Measurements from ENCODE around the gene PLA2G5.

Gene PLA2G5

DNA sequence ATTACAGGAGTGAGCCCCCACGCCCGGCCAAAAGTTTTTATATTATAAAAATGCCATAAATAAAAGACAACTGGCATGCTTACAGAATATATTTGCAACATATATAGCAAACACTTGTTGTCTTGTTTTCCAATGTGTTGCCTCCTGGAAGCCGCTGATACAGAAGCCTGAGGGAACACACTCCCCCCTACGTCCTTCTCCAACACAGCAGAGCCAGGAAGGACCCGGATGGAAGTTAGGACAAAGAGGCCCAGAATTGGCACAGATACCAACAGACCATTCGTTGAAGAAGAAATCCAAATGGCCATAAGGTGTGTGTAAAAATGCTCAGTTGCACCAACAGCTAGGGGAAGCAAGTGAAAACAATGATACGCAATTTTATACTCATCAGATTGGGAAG lies 1.3 kb upstream of the PLA2G5 start:
- DNase-seq (ENCODE audit: low read depth in 2 of 2) = no peak

DNA sequence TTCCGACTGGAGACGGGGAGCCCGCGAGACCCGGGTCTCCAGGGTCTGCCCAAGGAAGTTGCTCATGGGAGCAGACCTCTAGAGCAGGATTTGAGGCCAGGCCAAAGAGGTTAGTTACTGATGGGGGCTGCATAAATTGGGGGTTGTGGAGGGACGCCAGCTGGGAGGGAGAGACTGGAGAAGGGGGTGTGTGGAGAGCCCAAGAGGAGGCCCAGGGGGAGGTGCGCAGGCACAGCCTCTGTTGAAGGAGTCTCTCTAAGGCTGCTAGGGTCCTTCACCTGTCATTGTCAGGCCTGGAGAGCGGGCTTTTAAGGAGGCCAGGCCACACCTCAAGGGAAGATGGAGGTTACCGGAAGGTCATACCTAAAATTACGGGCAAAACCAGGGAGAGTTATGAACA lies 363 bp downstream of the PLA2G5 start:
- no peak for DNase-seq (ENCODE audit: low read depth in 2 of 2)

DNA sequence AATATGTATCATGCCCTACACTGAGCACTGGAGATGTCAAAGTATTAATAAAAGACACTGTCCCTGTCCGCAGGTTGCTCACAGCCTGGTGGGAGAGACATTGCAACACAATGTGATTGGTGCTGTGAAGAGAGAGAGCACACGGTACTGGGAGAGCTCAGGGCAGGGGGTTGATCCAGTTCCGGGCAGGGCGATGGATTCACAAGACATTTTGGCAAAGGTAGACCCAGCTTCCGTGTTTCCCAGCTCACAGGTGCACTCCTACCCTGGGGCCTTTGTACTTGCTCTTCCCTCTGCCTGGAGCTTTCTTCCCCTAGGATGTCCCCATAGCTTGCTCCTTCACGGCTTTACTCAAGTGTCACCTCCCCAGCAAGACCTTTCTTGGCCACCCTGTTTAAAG lies 1.4 kb downstream of the PLA2G5 start:
- no peak for DNase-seq (ENCODE audit: low read depth in 2 of 2)

DNA sequence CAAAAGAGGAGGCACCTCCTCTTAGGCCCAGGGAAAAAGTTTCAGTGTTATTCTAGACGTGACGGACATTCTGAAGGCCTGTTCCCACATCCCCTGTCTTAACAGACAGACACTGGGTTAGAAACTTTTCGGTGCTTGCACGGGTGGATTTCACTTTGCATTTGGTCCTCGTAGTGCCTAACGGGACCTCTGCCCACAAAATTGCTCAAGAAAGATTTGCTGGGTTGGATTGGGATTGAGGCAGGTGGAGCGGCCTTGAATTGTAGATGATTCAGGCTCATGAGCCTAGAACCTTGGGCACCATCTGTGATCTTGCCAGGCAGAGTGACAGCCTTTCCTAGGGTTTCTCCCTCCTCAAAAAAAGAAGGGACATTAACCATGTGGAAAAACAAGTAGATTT lies 2.8 kb downstream of the PLA2G5 start:
- DNase-seq (ENCODE audit: low read depth in 2 of 2) = no peak

DNA sequence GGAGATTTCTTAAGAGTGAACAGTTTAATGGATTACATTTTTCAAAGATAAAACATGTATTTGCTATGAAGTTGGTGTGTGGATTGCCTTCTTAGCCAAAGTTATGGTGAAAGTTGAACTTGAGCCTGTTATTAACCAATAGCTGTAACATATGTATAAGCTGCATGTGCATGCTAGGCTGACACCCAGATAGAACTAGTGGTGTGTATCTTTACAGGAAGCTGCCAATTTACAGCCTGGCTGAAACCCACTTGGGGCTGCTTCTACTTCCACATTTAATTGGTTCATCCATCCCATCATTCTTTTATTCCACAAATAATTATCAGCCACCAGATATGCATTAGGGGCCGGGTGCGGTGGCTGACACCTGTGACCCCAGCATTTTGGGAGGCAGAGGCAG lies 3.3 kb downstream of the PLA2G5 start:
- DNase-seq (ENCODE audit: low read depth in 2 of 2) = no peak

DNA sequence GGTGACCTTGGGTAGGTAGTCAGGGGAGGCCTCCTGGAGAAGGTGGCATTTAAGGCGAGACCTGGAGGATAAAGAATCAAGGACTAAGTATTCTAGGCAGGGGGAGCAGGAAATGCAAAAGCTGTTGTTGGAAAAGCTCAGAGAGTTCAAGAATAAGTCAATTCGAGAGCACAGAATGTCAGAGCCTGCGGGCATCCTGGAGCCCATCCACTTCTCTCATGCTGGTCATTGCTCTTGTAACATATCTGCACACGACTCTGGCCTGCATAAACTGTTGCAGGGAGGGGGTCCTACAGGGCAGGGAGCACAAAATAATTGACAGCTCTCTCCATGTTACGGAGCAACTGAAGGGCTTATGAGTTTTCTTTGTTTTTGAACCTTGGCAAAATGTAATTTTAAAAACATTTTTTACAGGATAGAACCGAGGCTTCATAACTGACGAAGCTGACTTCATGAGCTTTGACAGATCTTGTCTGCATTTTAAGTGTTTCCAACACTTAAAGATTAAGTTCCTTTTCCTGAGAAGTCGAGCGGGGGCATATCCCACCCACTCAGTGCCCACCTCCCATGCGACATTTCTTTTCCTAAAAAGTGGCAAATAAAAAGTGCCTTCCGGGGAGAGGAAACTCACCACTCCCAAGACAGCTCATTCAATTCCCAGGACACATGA lies 4.2 kb downstream of the PLA2G5 start:
- no peak for DNase-seq (ENCODE audit: low read depth in 2 of 2)

DNA sequence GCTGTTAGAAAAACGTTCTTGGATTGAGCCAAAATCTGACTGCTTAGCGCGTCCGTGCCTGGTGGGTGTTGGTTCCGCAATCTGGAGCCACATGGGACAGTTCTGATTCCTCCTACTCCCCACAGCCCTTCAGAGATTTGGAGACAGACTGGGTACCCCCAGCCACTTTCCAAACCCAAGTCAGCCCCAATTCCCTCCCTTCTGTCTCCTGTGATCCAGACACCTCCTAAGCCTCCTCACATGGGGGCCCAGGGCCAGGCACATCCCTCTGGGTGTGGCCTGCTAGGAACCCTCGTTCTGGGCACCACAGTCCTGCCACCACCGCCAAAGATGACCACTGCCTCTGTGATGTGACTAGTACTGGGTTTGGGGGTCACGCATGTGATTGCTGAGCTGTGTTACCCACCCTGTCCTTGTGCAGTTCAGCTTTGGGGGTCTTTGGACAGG lies 4.8 kb downstream of the PLA2G5 start:
- DNase-seq (ENCODE audit: low read depth in 2 of 2) = no peak

DNA sequence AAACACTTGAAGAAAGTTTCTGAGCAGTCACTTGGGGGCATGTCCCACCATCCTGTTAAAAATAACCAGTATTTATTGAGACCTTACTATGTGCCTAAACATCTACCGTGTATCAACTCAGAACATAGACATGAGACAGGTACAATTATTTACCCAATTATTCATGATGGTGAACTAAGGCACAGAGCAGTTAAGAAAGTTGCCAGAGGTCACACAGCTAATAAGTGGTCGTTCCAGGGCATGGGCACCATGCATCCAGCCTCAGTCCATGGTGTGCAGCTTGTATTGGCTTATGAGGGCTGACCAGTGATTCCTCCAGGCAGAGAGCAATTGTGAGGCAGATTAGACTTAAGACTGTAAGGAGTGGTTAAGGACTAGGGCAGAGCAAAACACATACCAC lies 5.4 kb downstream of the PLA2G5 start:
- no peak for DNase-seq (ENCODE audit: low read depth in 2 of 2)

DNA sequence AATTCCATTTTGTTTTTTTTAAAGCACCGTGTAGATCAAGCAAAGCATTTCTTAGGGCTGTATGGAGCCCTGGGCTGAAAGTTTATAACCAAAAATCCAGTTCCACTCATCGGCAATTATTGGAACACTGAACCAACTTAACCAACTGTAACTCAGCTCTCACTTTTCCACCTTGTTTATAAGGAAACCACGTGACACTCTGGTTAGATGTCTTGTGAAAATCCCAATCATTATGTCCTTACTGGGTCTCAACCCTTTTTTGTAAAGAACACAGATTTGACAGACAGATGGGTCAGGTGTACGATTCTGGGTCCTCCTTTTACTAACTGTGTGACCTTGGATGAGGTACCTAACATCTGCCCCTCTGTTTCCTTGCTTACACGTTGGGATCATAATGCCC lies 6.2 kb downstream of the PLA2G5 start:
- no peak for DNase-seq (ENCODE audit: low read depth in 2 of 2)

DNA sequence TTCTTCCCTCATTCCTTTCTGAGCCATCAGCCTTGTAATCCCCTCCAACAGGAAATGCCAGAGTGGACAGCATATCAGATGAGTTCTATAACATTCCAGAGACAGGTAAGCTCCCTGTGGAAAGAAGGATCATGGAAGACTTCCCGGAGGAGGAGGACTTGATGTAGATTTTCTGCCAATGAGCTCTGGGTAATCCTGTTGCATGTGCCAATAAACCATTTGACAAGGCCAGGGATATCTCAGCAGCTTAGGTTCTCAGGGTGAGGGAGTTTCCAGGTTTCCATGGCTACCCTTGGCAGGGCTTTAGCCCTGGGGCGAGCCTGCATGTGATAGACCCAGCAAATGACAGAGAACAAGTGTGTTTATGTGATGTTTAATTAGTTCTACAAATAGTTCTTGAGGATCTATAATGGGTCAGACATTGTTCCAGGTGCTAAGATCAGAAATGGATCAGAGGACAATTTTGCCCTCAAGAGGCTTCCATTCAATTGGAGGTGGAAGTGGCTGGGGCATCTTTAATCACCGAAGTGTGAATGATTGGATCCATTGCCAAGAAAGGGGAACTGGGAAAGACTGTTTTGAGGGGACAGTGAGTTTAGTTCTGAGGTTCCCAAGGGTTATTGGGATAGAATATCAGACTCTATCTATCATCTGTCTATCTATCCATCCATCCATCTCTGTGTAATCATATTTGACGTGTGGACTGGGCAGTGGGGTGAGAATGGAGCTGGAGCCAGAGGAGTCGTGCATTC lies 6.9 kb downstream of the PLA2G5 start:
- DNase-seq (ENCODE audit: low read depth in 2 of 2) = no peak

DNA sequence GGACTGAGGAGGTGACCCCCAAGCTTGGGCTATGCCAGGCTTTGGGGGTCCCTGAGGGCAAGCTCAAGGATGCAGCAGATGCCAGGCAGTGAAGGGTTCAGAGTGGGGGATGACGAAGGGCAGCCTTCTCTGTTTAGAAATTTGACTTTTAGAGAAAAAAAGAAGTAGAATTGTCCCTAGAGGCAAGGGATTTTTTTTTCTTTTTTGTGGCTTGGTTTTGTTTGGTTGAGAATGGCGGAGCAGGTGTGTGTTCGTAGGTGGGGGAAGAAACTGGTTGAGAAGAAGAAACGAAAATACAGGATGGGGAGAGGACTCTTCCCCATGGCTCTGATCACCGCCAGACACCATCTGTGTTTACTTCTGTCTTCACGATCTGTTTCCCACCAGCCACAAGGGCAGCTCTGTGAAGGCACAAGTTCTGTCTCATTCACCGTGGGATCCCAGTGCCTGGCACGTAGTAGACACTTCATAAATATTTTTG lies 8.2 kb downstream of the PLA2G5 start:
- DNase-seq (ENCODE audit: low read depth in 2 of 2) = no peak

DNA sequence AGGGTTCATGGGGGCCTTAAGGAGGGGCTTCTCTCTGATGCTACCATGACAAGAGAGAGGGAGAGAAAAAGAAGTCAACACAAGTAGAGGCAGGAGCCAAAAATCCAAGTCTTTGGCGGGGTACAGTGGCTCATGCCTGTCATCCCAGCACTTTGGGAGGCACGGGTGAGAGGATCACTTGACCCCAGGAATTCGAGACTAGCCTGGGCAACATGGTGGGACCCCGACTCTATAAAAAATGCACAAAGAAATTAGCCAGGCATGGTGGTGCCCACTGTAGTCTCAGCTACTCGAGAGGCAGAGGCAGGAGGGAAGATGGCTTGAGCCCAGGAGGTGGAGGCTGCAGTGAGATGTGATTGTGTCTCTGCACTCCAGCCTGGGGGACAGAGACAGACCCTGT lies 8.7 kb downstream of the PLA2G5 start:
- no peak for DNase-seq (ENCODE audit: low read depth in 2 of 2)

DNA sequence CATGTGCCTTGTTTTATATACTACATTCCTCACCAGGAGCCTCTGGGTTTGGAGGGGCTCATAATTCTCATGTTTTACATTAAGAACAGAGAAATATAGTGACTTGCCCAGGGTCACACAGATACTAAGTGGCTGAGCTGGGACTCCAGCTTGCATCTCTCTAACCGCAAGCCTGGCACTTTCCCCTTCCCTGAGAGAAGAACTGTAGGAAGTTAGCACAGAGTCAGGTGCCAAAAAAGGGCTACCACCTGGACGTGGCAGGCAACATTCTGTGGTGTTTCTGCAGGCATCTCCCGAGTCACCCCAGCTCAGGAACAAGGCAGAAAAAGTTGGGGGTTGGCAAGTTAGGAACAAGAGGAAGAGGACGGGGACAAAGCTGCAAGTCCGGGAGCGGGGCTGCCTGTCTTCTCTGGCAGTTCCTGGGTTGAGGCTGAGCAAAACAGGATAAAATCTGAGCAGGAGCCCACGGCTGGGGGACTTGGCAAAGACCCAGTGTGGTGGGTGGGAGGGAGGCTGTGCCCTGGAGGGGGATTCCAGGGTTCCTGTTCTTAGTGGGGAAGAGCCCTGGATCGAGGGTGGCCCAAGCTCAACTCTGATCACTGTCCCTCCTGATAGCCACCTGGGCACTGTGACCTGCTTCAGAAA lies 9.8 kb downstream of the PLA2G5 start:
- no peak for DNase-seq (ENCODE audit: low read depth in 2 of 2)

DNA sequence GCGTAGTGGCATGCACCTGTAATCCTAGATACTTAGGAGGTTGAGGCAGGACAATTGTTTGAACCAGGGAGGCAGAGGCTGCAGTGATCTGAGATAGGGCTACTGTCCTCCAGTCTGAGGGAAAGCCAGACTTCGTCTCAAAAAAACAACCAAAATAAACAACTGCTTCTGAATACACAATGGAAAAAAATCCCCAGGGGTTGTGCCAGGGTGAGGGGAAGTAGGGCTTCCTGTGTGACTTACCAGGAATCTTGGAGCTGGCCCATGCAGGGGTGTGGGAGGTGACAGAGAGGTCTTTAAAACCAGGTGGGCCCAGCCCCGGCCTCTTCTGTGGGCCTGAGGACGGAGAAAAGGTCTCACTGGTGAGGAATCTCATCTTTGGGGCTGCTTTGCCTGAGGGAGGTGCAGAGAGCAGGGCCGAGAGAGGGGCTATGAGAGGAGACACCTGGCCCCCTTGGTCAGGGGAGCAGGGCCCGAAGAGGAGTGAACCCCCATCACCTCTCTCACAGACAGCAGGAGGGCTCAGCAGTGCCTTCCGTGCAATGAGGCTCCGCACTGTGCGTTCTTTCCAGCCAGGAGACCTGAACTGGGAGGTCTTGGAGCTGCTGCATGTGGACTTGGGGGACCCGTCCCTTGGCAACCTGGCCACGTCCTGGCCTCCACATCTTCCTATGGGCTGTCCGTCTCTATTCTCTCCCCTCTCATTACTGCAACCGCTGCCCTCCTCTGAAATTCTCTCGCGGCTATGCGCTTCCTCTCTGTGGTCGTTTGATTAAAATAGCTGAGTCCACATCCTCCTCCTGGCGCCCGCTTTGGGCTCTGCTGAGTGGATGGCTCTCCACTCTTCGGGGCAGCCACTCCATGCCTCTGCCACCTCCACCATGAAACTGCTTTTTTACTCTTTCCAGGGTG lies 10.7 kb downstream of the PLA2G5 start:
- DNase-seq (ENCODE audit: low read depth in 2 of 2) = no peak

DNA sequence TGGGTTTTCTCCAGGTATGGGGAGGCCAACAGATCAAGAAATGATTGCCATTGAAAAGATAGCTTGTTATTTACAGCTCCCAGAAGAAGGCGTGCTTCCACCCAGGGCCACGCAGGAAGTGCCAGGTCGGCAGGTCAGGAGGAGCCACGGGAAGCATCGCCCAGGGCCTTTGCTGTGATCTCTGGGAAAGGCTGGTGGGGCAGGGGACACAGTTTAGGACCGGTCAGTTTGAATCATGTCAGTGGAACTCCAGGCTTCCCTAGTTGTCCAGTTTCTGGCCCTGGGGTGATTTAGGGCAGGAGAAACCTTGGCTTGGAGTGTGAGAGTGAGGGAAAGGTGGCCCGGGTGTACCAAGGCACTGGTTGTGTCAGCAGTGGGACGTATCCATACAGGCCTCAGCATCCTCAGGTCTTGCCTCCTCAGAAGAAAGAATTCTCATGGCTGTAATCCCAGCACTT lies 11.4 kb downstream of the PLA2G5 start:
- no peak for DNase-seq (ENCODE audit: low read depth in 2 of 2)

DNA sequence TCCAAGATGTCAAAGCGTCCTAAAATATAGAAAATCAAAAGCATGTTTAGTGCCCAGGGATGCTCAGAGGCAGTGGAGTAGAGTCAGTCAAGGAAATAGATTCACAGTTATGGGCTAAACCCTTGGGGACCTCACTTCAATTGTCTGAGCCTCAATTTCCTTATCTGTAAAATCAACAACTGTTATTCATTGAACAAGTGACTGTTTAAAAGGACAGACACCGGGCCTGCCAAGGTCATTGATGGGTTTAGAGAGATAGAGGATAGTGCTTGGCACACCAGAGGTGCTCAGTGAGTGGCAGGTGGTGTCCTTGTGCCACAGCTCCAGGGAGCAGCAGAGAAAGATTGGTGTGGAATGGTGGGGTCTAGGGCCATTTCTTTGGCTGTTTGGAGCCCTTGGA lies 12.8 kb downstream of the PLA2G5 start:
- no peak for DNase-seq (ENCODE audit: low read depth in 2 of 2)

DNA sequence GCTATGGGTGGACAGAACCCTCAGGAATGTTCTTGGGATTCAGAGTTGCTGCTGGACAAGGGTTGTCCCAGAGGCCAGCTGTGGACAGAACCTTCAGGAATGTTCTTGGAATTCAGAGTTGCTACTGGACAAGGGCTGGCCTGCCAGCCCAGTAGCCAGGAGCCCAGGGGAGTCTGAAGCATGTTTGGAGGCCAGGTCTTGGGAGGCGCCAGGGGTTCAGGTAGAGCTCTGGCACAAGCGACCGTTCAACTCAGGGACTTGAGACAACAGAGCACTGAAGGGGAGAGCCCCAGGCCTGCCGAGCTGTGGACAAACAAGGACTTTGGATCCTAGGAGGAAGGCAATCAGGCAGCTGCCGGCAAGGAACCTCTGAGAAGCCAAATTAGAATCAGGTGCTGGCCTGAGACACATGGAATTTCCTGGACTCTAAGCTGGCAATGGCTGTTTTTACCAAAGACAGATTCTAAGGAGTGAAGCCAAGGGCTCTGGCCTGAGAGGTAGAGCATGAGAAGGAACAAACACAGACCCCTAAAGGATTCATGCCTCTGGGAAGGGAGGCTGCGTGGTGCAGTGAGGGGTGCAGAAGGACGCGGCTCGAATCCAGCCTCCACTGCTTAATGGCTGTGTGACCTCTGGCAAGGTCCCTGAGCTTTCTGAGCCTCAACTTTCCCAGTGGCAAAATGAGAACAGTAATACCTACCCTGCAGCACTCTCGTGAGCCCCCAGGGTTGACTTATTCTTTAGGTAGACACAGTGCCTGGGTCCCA lies 13.4 kb downstream of the PLA2G5 start:
- no peak for DNase-seq (ENCODE audit: low read depth in 2 of 2)

DNA sequence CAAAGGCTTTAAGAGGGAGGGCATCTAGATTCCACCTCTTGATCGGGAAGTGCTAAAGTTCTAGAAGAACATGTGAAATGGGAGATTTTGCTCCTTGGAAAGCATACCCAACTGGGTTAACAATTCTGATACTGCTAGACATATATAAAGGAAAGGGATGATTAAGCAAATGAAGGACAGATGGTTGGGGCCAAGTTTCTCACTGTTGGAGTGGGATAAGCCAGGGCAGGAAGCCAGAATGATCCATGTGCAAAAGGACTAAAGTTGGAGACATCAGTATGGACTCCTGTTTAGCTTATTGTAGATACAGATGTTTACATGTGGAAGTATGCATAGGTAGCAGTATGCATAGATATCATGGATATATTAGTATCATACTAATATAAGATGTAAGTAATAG lies 16.8 kb downstream of the PLA2G5 start:
- DNase-seq (ENCODE audit: low read depth in 2 of 2) = no peak

DNA sequence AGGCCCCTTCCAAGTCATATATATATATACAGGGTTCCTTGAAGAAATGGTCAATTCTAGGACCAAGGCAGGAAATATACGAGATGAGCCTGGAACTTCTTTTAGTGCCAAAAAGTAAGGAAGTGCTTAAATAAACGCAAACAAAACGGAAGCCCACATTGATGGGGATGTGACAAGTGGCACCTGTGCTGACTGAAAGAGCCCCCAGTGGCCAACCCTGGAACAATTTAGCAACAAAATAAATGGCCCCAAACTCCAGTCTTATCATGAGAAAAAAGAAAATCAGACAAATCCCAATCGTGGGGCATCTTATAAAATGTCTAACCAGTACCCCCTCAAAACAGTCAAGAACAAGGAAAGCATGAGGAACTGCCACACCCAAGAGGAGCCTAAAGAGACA lies 17.7 kb downstream of the PLA2G5 start:
- DNase-seq (ENCODE audit: low read depth in 2 of 2) = no peak

DNA sequence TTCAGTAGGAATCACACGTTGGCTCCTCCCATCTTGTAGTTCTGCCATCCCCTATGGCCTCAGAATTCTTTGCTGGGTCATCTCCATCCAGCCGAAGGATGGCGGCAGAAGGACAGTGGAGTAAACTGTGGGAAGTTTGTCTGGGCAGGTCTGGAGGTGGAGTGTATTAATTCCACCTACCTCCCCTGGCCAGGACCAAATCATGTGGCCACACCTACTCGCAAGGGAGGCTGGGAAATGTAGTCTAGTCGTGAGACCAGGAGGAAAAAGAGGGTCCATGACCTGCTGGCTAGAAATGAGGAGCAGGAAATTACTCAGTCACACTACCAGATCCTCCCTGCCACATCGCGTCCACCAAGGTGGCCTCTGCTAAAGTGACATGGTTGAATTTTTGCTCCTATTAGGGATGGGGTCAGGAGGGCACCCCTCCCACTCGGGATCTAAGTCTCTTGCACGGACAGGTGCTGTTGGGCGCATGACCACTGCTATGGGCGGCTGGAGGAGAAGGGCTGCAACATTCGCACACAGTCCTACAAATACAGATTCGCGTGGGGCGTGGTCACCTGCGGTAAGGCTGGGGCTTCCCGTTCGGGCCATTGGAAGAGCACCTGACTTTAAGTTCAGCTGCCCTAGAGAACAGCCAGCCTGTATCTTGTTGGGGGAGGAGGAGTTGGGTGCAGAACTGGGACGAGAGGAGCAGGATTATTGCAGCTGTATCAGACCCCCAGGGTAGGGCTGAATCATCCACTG lies 19.5 kb downstream of the PLA2G5 start:
- no peak for DNase-seq (ENCODE audit: low read depth in 2 of 2)

All from fibroblast of skin of left biceps (primary cell).